Fibroblast of lung (primary cell): ENCODE measurements around the gene IL3. TPM values are rescaled to one million over a fixed set of nuclear protein-coding genes. Genes with fewer than 3 reads are reported as not detected.

ENCODE experiments used
- DNase-seq, 2 donors: peaks; one replicate each; pipeline versions ENCODE4 v3.0.0 to v3.0.0-alpha.2; 2010; ENCODE audit warnings: low read depth in 2 of 2
- H2AFZ ChIP-seq: 2 replicates; pipeline ENCODE4 v1.5.1; 2012; ENCODE audit warnings: low read length, control low read depth, inconsistent platforms
- H3K27ac ChIP-seq: 2 replicates; pipeline ENCODE4 v1.5.1; 2011; ENCODE audit warnings: low read length, control low read depth; ENCODE audit not compliant: insufficient read depth
- H3K27me3 ChIP-seq: 2 replicates; pipeline ENCODE4 v1.5.1; 2011; ENCODE audit warnings: mild to moderate bottlenecking, low read length; ENCODE audit not compliant: control insufficient read depth, insufficient read depth
- H3K36me3 ChIP-seq: 2 replicates; pipeline ENCODE4 v1.5.1; 2011; ENCODE audit warnings: low read length; ENCODE audit not compliant: control insufficient read depth, insufficient read depth
- H3K4me1 ChIP-seq: 2 replicates; pipeline ENCODE4 v1.5.1; 2011; ENCODE audit warnings: low read length; ENCODE audit not compliant: control insufficient read depth, insufficient read depth; ENCODE audit errors: extremely low read depth
- H3K4me2 ChIP-seq: 2 replicates; pipeline ENCODE4 v1.5.1; 2011; ENCODE audit warnings: low read length, control low read depth; ENCODE audit not compliant: insufficient read depth; ENCODE audit errors: extremely low read depth
- H3K4me3 ChIP-seq, 4 experiments: fragments of 200-600 bp in 1 of 4; sonication (generic) in 1 of 4; replicated peaks in 1 of 4; 2 replicates each; pipeline ENCODE4 v1.5.1; 2011 to 2016; ENCODE audit warnings: low read length in 4 of 4, low read depth in 3 of 4, mild to moderate bottlenecking in 3 of 4, control low read depth in 2 of 4, inconsistent platforms in 1 of 4, mixed read lengths in 1 of 4; ENCODE audit not compliant: insufficient read depth in 1 of 4; ENCODE audit errors: control extremely low read depth in 1 of 4
- H3K79me2 ChIP-seq: 2 replicates; pipeline ENCODE4 v1.5.1; 2012; ENCODE audit warnings: mild to moderate bottlenecking, low read length, inconsistent platforms; ENCODE audit not compliant: control insufficient read depth, insufficient read depth
- H3K9ac ChIP-seq: 2 replicates; pipeline ENCODE4 v1.5.1; 2011; ENCODE audit warnings: mild to moderate bottlenecking, low read length, control low read depth; ENCODE audit not compliant: insufficient read depth
- H3K9me3 ChIP-seq: 2 replicates; pipeline ENCODE4 v1.5.1; 2012; ENCODE audit warnings: low read depth, low read length; ENCODE audit not compliant: control insufficient read depth, insufficient read depth
- H4K20me1 ChIP-seq: 2 replicates; pipeline ENCODE4 v1.5.1; 2011; ENCODE audit warnings: low read length; ENCODE audit not compliant: control insufficient read depth, insufficient read depth; ENCODE audit errors: extremely low read depth
- CTCF ChIP-seq, 2 donors: IDR thresholded peaks in 1 of 2; conservative IDR thresholded peaks in 1 of 2; 1 replicate in 1 of 2; 2 replicates in 1 of 2; pipeline ENCODE4 v1.5.1; 2011 to 2012; ENCODE audit warnings: low read length in 2 of 2, control low read depth in 1 of 2, inconsistent platforms in 1 of 2, low read depth in 1 of 2, mild to moderate bottlenecking in 1 of 2
- EZH2 ChIP-seq: IDR thresholded peaks from 2 replicates; pipeline ENCODE4 v1.5.1; 2012; ENCODE audit warnings: low read length, control low read depth, mild to moderate bottlenecking; ENCODE audit errors: missing control alignments
- polyA plus RNA-seq, 2 donors: library from polyadenylated mRNA; depleted of rRNA in 1 of 2; stranded (reverse) in 1 of 2; unstranded in 1 of 2; fragments of >200 nt; gene quantifications; 2 replicates each; pipeline ENCODE4 v1.2.1, GENCODE V29; 2011 to 2012; ENCODE audit warnings: missing spikeins in 1 of 2
- total RNA-seq: library from RNA; depleted of rRNA; stranded (reverse); fragments of >200 nt; gene quantifications from 2 replicates; pipeline ENCODE4 v1.2.1, GENCODE V29; 2014

Gene IL3
- total and polyA plus RNA-seq, 2 donors (not counting 1 experiment from before 2014, with no cell fraction given), result not detected

- Histone ChIP-seq H2AFZ (no peak overlapping the region), H3K36me3 (no peaks in the 10 kb centered on the region), H4K20me1 (no peaks in the 10 kb centered on the region), H3K4me3 (no peak overlapping the region), H3K4me2 (no peak overlapping the region), H3K4me1 (peaks cover 12% of the 10 kb centered on the region), H3K27me3 (no peaks in the 10 kb centered on the region), H3K9ac (no peak overlapping the region), H3K79me2 (no peaks in the 10 kb centered on the region), H3K27ac (no peak overlapping the region), H3K9me3 (no peaks in the 10 kb centered on the region)
- TF ChIP-seq CTCF (conservative IDR thresholded peaks at IDR 0.05 in 1 of 2, IDR thresholded peaks at IDR 0.05 in 1 of 2; ENCODE audit: low read depth in 1 of 2, low read length in 2 of 2), result no peak
- no peak for TF ChIP-seq EZH2
- no peak for DNase-seq
These were observed 10.9 kb downstream of the IL3 start for GRCh38 chr5:132071338-132071707.

DNA sequence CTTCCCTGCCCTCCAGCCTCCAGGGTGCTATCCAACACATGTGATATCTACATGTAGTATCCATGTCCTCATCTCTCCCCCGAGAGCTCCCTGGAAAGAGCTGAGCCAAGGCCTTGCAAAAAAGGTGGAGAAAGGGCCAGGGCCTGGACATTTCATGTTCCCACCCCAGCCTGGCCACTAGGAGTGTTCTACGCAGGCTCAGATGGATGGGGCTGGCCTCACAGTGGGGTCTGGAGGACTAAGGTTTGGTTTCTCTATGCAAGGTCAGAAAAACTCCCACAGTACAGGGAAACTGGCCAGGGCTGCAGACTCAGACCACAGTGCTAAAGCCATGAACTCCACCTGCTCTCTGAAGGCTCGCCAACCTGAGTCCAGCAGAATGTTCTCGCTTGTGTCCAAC lies 11.6 kb downstream of the IL3 start:
- TF ChIP-seq CTCF (conservative IDR thresholded peaks at IDR 0.05 in 1 of 2, IDR thresholded peaks at IDR 0.05 in 1 of 2; ENCODE audit: low read depth in 1 of 2, low read length in 2 of 2), result no peak
- no peak for TF ChIP-seq EZH2

DNA sequence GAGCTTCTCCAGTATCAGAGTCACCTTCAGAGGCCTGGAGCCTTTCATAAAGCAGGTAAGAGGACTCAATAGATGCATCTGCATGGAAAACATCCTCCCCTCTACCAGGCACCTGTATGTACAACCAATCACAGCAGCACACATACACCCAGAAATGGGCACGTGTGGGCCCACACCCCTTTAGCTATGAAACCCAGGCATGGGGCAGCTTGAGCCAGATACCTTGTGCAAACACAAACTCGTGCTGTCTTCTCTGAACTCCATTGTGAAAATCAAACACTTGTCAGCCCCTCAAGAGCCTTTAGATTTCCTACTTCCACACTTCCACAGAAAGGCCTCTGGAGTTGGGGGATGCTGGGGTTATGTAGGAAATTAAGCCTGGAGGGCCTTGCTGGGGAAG lies 12.1 kb downstream of the IL3 start:
- TF ChIP-seq EZH2 (no peak), CTCF (conservative IDR thresholded peaks at IDR 0.05 in 1 of 2, IDR thresholded peaks at IDR 0.05 in 1 of 2; ENCODE audit: low read depth in 1 of 2, low read length in 2 of 2) (no peak)
- Histone ChIP-seq H3K36me3 (no peaks in the 10 kb centered on the region), H3K4me3 (no peak overlapping the region)

More for the DNA sequence above, 11.6 kb downstream of the IL3 start:
- Histone ChIP-seq H3K4me3 (no peak overlapping the region), H3K9me3 (no peaks in the 10 kb centered on the region), H2AFZ (no peak overlapping the region), H3K36me3 (no peaks in the 10 kb centered on the region), H3K79me2 (no peaks in the 10 kb centered on the region), H3K27ac (no peak overlapping the region), H3K9ac (no peak overlapping the region), H3K27me3 (no peaks in the 10 kb centered on the region), H4K20me1 (no peaks in the 10 kb centered on the region), H3K4me1 (peaks cover 12% of the 10 kb centered on the region), H3K4me2 (no peak overlapping the region)
- DNase-seq, result no peak

More for the DNA sequence above, 12.1 kb downstream of the IL3 start:
- Histone ChIP-seq H3K27me3 (no peaks in the 10 kb centered on the region), H2AFZ (no peak overlapping the region), H3K4me1 (peaks cover 12% of the 10 kb centered on the region), H3K4me2 (no peak overlapping the region), H3K9ac (no peak overlapping the region), H3K27ac (no peak overlapping the region), H3K79me2 (no peaks in the 10 kb centered on the region), H4K20me1 (no peaks in the 10 kb centered on the region), H3K9me3 (no peaks in the 10 kb centered on the region)
- DNase-seq, result no peak
